ENCODE measurements around the gene ABHD1. TPM values are rescaled to one million over a fixed set of nuclear protein-coding genes. Genes with fewer than 3 reads are reported as not detected.
A peak's percentile ranks its signal among the peaks of the same experiment; 100 is the strongest.

Gene ABHD1
- total RNA-seq, 3 donors from 2014 or later, result 0.29 to 0.80 TPM; not detected in 1

GRCh38 chr2:27128668-27129571 is 5.3 kb downstream of the ABHD1 start:
- Histone ChIP-seq H3K9me3 (no peaks in the 10 kb centered on the region), H3K36me3 (no peaks in the 10 kb centered on the region), H3K27me3 (no peaks in the 10 kb centered on the region), H3K4me1 (peaks cover 7 to 10% of the 10 kb centered on the region in 2 donors), H3K4me3 (no peak overlapping the region), H3K27ac (no peak overlapping the region)
- TF ChIP-seq POLR2A (IDR thresholded peaks at IDR 0.05), result no peak
- no peak for TF ChIP-seq CTCF (IDR thresholded peaks at IDR 0.05)
- no peak for TF ChIP-seq POLR2AphosphoS5 (IDR thresholded peaks at IDR 0.05)
- intact Hi-C loops (cut with DNase I; ENCODE audit: low total_unique reads), result loop anchor here (2.0 kb wide), 1 partner anchor 34 kb away; no protein-coding TSS in a partner anchor
- DNase-seq (ENCODE audit: low spot score in 2 of 2), result no peak

DNA sequence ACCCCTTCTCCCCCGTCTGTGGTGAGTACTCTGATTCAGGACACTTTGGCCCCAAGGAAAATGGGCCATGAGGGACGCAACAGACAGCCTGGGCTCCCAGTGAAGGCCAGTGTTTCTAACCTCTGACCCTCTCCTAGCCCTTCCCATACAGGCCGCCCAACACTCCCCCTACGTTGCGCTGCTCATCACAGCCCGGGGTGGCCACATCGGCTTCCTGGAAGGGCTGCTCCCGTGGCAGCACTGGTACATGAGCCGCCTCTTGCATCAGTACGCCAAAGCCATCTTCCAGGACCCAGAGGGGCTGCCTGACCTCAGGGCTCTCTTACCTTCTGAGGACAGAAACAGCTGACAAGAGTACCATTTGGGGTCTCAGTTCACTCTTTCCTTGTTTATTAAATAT is 6.8 kb downstream of the ABHD1 start:
- Histone ChIP-seq H3K27ac (peak overlapping the region in 1 of 2 donors; percentile 22), H3K36me3 (no peaks in the 10 kb centered on the region), H3K27me3 (no peaks in the 10 kb centered on the region), H3K4me3 (no peak overlapping the region), H3K4me1 (peaks cover 7 to 10% of the 10 kb centered on the region in 2 donors), H3K9me3 (no peaks in the 10 kb centered on the region)
- DNase-seq (ENCODE audit: low spot score in 2 of 2), result no peak
- intact Hi-C loops (cut with DNase I; ENCODE audit: low total_unique reads), result no loop called here
- no peak for TF ChIP-seq POLR2A (IDR thresholded peaks at IDR 0.05)
- no peak for TF ChIP-seq POLR2AphosphoS5 (IDR thresholded peaks at IDR 0.05)
- no peak for TF ChIP-seq CTCF (IDR thresholded peaks at IDR 0.05)

- no peaks in the 10 kb centered on the region for H3K36me3 ChIP-seq
- no peak overlapping the region for H3K4me3 ChIP-seq
- peaks cover 7 to 10% of the 10 kb centered on the region in 2 donors for H3K4me1 ChIP-seq
- peak overlapping the region in 1 of 2 donors; percentile 55 for H3K27ac ChIP-seq
- H3K27me3 ChIP-seq, result no peaks in the 10 kb centered on the region
- H3K9me3 ChIP-seq, result no peaks in the 10 kb centered on the region
- no peak for DNase-seq (ENCODE audit: low spot score in 2 of 2)
- intact Hi-C loops (cut with DNase I; ENCODE audit: low total_unique reads), result no loop called here
- TF ChIP-seq POLR2AphosphoS5 (IDR thresholded peaks at IDR 0.05), result no peak
These were observed 7.8 kb downstream of the ABHD1 start for GRCh38 chr2:27131429-27131828.

DNA sequence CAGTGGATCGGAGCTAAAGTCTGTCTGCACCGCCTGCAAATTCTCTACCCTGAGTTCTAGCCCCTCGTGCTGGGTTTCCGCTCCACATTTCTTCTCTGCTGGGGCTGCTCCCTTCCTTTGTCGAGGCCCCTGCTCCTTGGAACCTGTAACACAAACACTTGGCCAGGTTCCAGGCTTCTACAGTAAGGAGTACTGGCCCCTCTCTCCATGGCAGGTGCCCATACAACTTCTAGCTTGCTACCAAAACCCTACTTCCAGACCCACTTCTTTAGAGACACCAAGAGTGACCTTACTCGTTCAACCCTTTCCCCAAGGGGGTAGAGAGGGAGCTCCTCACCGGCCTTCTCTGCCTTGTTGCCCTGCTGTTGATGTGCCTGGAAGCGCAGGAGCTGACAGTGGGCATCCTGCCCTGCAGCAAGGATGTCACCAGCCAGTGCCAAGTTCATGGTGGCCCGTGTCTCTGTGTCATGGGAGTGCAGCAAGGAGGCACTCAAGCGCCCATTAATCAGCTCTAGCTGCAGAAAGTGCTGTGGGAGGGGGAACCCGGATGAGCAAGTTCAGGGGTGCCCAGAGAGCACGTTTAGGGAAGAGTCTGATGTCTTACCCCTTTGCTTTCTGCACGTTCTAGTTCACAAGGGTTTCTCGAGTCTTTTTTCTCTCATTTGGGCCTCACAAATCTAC is 9.7 kb downstream of the ABHD1 start:
- intact Hi-C loops (cut with DNase I; ENCODE audit: low total_unique reads), result no loop called here
- Histone ChIP-seq H3K4me1 (peaks cover 7 to 10% of the 10 kb centered on the region in 2 donors), H3K27me3 (no peaks in the 10 kb centered on the region), H3K4me3 (peak overlapping the region; percentile 92 to 99 (median 99)), H3K9me3 (no peaks in the 10 kb centered on the region), H3K36me3 (no peaks in the 10 kb centered on the region), H3K27ac (peak overlapping the region; percentile 55 to 88)
- DNase-seq (ENCODE audit: low spot score in 2 of 2), result no peak
- TF ChIP-seq CTCF (IDR thresholded peaks at IDR 0.05) (no peak), POLR2AphosphoS5 (IDR thresholded peaks at IDR 0.05) (no peak), POLR2A (IDR thresholded peaks at IDR 0.05) (no peak)

DNA sequence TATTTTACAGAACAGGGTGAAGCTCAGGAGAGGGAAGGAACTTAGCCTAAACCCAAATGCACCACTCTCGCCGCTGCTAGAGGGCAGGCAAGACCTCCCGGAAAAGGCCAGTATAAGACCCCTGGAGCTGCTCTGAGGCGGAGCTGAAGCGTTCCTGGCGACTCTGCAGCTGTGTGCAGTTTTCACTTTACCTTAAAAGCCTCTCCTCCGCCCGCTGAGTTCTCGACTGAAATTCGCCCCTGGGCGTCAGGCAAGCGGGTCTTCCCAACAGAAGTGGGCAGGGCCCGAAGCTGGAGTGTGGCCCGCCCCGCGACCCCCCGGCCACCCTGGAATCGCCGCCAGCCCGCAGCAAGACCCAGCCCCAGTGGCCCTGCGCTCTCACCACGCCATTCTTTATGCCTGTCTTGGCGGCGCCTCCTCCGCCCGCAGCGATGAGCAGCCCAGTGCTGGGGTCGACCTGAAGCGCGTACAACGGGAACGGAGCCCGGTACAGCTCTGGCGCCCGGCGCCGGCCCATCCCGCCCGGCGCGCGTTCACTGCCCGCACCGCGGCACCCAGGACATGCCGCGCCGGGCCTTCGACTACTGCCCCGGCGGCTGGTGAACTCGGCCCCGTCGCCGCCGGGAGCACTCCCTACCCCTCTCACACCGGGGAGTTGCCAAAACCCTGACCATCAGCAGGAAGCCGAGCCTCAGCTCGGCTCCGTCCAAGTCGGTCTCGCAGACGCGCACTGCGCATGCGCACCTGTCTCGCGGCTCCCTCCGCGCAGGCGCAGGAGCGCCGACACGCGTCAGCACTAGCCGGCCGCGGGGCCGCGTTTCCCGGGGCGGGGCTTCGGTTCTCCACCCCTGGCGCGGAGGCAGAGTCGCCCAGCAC is 10.5 kb downstream of the ABHD1 start, which contains the start of gene PREB:
PREB (minus strand) TSS at position 732 of the 876 bp plus-strand sequence; CDS start at position 517, 215 bp downstream.
- Histone ChIP-seq H3K27me3 (no peaks in the 10 kb centered on the region), H3K27ac (peak within 1 kb of the TSS; percentile 88 to 92), H3K9me3 (no peaks in the 10 kb centered on the region), H3K36me3 (no peaks in the 10 kb centered on the region), H3K4me3 (peak within 1 kb of the TSS; percentile 92 to 99 (median 99)), H3K4me1 (peaks cover 7 to 10% of the 10 kb centered on the region in 2 donors)
- intact Hi-C loops (cut with DNase I; ENCODE audit: low total_unique reads), result no loop called here
- TF ChIP-seq POLR2AphosphoS5 (IDR thresholded peaks at IDR 0.05), result peak; percentile 50 to 85 (median 74)
- peak; percentile 80 for TF ChIP-seq POLR2A (IDR thresholded peaks at IDR 0.05)
- no peak for TF ChIP-seq CTCF (IDR thresholded peaks at IDR 0.05)
- peak; percentile 94 to 97 for DNase-seq (ENCODE audit: low spot score in 2 of 2)

Measured in breast epithelium (tissue), 4 donors.